ENCODE data around the gene CRELD1. TPM values are rescaled to one million over a fixed set of nuclear protein-coding genes. Genes with fewer than 3 reads are reported as not detected.
"Not testable (repeated sequence)": the region's sequence is repeated elsewhere in the genome, so short reads cannot be mapped to it uniquely, and the experiment has no call there.

The CRELD1 gene
- total RNA-seq, 1 donor from 2014 or later = 92.6 TPM

DNA sequence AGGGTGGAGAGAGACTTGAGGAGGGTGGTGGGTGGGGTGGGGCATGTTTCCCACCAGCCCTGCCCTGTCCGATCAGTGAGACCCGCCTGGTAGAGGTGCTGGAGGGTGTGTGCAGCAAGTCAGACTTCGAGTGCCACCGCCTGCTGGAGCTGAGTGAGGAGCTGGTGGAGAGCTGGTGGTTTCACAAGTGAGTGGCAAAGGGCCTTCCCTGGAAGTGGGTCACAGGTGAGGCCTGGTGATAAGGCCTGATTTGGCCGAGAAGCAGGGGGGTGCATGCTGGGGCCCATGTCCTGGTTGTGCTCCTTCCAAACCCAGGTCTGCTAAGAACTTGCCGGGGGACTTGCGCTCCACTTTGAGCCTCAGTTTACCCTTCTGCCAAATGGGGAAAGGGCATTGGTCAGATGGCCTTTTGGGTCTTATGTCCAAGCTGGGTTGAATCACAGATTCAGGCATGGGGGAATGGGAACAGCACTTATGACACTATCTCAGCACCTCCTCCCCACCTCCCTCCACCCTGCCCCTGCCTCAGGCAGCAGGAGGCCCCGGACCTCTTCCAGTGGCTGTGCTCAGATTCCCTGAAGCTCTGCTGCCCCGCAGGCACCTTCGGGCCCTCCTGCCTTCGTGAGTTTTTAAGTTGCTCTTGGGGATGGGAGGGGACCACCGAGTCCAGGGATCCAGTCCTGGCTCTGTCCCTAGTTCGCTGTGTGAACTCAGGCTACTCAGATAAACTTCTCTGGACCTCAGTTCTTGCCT, 4.0 kb downstream of the CRELD1 start:
- Mint-ChIP-seq H3K4me3 (ENCODE audit: unreplicated experiment) (no peak overlapping the region), H3K9me3 (ENCODE audit: unreplicated experiment) (peaks cover 5% of the 10 kb centered on the region), H3K4me1 (ENCODE audit: low read depth, unreplicated experiment) (peaks cover 12% of the 10 kb centered on the region), H3K36me3 (ENCODE audit: unreplicated experiment) (no peaks in the 10 kb centered on the region), H3K27me3 (ENCODE audit: unreplicated experiment) (peaks cover 9% of the 10 kb centered on the region), H3K27ac (ENCODE audit: unreplicated experiment) (peak overlapping the region; percentile 48)
- no peak for DNase-seq
- TF ChIP-seq, protein P1, sequence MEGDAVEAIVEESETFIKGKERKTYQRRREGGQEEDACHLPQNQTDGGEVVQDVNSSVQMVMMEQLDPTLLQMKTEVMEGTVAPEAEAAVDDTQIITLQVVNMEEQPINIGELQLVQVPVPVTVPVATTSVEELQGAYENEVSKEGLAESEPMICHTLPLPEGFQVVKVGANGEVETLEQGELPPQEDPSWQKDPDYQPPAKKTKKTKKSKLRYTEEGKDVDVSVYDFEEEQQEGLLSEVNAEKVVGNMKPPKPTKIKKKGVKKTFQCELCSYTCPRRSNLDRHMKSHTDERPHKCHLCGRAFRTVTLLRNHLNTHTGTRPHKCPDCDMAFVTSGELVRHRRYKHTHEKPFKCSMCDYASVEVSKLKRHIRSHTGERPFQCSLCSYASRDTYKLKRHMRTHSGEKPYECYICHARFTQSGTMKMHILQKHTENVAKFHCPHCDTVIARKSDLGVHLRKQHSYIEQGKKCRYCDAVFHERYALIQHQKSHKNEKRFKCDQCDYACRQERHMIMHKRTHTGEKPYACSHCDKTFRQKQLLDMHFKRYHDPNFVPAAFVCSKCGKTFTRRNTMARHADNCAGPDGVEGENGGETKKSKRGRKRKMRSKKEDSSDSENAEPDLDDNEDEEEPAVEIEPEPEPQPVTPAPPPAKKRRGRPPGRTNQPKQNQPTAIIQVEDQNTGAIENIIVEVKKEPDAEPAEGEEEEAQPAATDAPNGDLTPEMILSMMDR (IDR thresholded peaks at IDR 0.05; ENCODE audit: partially characterized antibody, unreplicated experiment) = no peak

DNA sequence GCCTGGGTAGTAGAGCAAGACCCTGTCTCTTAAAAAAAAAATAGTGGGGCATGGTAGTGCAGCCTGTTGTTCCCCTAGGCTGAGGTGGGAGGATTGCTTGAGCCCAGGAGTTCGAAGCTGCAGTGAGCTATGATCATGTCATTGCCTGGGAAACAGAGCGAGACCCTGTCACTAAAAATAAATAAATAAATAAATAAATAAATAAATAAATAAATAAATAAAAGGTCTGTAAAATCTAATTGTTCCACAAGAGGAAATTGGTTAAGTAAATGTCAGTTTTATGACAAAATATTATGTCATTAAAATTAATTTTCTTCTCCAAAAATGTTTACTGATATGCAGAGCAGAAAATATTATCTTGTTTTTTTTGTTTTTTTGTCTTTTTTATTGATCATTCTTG, 5.3 kb downstream of the CRELD1 start:
- Mint-ChIP-seq H3K9me3 (ENCODE audit: unreplicated experiment) (peaks cover 5% of the 10 kb centered on the region), H3K36me3 (ENCODE audit: unreplicated experiment) (no peaks in the 10 kb centered on the region), H3K4me1 (ENCODE audit: low read depth, unreplicated experiment) (peaks cover 12% of the 10 kb centered on the region), H3K4me3 (ENCODE audit: unreplicated experiment) (no peak overlapping the region), H3K27ac (ENCODE audit: unreplicated experiment) (peak overlapping the region; percentile 86), H3K27me3 (ENCODE audit: unreplicated experiment) (peaks cover 7% of the 10 kb centered on the region)
- DNase-seq = no peak
- TF ChIP-seq, protein P1 (IDR thresholded peaks at IDR 0.05; ENCODE audit: partially characterized antibody, unreplicated experiment) = no peak

DNA sequence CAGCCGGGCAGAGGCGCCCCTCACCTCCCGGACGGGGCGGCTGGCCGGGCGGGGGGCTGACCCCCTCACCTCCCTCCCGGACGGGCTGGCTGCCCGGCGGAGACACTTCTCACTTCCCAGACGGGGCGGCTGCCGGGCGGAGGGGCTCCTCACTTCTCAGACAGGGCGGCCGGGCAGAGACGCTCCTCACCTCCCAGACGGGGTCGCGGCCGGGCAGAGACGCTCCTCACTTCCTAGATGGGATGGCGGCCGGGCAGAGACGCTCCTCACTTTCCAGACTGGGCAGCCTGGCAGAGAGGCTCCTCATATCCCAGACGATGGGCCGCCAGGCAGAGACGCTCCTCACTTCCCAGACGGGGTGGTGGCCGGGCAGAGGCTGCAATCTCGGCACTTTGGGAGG, 6.3 kb downstream of the CRELD1 start:
- not testable (repeated sequence) for H3K27ac Mint-ChIP-seq (ENCODE audit: unreplicated experiment); H3K4me1 Mint-ChIP-seq (ENCODE audit: low read depth, unreplicated experiment); H3K36me3 Mint-ChIP-seq (ENCODE audit: unreplicated experiment); H3K9me3 Mint-ChIP-seq (ENCODE audit: unreplicated experiment); DNase-seq; H3K27me3 Mint-ChIP-seq (ENCODE audit: unreplicated experiment); H3K4me3 Mint-ChIP-seq (ENCODE audit: unreplicated experiment)

DNA sequence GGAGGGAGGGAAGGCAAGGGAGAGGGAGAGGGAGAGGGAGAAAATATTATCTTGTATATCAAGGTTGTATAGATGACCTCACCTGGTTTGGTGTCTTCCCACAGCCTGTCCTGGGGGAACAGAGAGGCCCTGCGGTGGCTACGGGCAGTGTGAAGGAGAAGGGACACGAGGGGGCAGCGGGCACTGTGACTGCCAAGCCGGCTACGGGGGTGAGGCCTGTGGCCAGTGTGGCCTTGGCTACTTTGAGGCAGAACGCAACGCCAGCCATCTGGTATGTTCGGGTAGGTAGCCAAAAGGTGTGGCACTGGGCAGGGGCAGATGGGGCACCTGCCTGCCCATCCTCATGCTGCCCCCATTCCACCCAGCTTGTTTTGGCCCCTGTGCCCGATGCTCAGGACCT, 7.1 kb downstream of the CRELD1 start:
- peaks cover 6% of the 10 kb centered on the region for H3K27me3 Mint-ChIP-seq (ENCODE audit: unreplicated experiment)

DNA sequence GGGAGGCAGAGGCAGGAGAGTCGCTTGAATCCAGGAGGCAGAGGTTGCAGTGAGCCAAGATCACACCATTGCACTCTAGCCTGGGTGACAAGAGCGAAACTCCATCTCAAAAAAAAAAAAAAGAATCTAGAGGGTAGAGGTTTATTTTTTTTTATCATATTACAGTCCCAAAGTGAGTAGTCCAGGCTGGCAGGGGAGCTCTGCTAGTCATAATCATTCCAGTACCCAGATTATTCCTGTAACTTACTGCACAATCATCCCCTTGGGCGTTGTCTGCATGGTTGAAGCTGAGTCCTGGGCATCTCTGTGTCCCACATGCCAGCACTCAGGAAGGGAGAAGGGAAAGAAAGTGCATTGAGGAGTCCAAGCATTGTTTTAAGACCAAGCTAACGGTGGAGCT, 8.5 kb downstream of the CRELD1 start:
- Mint-ChIP-seq H3K4me3 (ENCODE audit: unreplicated experiment) (no peak overlapping the region), H3K4me1 (ENCODE audit: low read depth, unreplicated experiment) (no peaks in the 10 kb centered on the region), H3K36me3 (ENCODE audit: unreplicated experiment) (no peaks in the 10 kb centered on the region), H3K27ac (ENCODE audit: unreplicated experiment) (no peak overlapping the region), H3K27me3 (ENCODE audit: unreplicated experiment) (peaks cover 6% of the 10 kb centered on the region), H3K9me3 (ENCODE audit: unreplicated experiment) (peaks cover 4% of the 10 kb centered on the region)
- DNase-seq = no peak
- TF ChIP-seq, protein P1 (IDR thresholded peaks at IDR 0.05; ENCODE audit: partially characterized antibody, unreplicated experiment) = no peak

More for the DNA sequence above, 7.1 kb downstream of the CRELD1 start:
- DNase-seq = no peak
- Mint-ChIP-seq H3K4me3 (ENCODE audit: unreplicated experiment) (no peak overlapping the region), H3K36me3 (ENCODE audit: unreplicated experiment) (no peaks in the 10 kb centered on the region), H3K4me1 (ENCODE audit: low read depth, unreplicated experiment) (peaks cover 1% of the 10 kb centered on the region), H3K9me3 (ENCODE audit: unreplicated experiment) (peaks cover 4% of the 10 kb centered on the region), H3K27ac (ENCODE audit: unreplicated experiment) (no peak overlapping the region)
- TF ChIP-seq, protein P1 (IDR thresholded peaks at IDR 0.05; ENCODE audit: partially characterized antibody, unreplicated experiment) = no peak

All from glutamatergic neuron (in vitro differentiated cells).